SK-N-SH (cell line): Measurements from ENCODE around the gene HPCAL1.

Experiments
- CTCF ChIP-seq: fragments of 200-600 bp; sonication (generic); IDR thresholded peaks from 2 replicates; pipeline ENCODE4 v1.6.1; 2017; ENCODE audit warnings: antibody characterized with exemption, mild to moderate bottlenecking, moderate library complexity
- EP300 ChIP-seq, 2 experiments: IDR thresholded peaks; 2 replicates each; pipeline versions ENCODE4 v1.4.0 to v1.6.1; 2012; ENCODE audit warnings: borderline replicate concordance in 1 of 2, low read depth in 1 of 2, low read length in 1 of 2
- GABPA ChIP-seq: IDR thresholded peaks from 2 replicates; pipeline ENCODE4 v1.4.0; 2012; ENCODE audit warnings: low read depth, mild to moderate bottlenecking
- JUND ChIP-seq: IDR thresholded peaks from 2 replicates; pipeline ENCODE4 v1.4.0; 2012
- SIN3A ChIP-seq: IDR thresholded peaks from 2 replicates; pipeline ENCODE4 v1.6.1; 2012; ENCODE audit warnings: low read depth, mild to moderate bottlenecking, low read length, moderate library complexity, borderline replicate concordance
- SMC3 ChIP-seq: IDR thresholded peaks from 2 replicates; pipeline ENCODE4 v1.6.1; 2012; ENCODE audit warnings: low read depth, low read length, improper control_type of control experiment
- TCF12 ChIP-seq: IDR thresholded peaks from 2 replicates; pipeline ENCODE4 v1.4.0; 2012
- TEAD4 ChIP-seq: IDR thresholded peaks from 2 replicates; pipeline ENCODE4 v1.4.0; 2012; ENCODE audit warnings: mild to moderate bottlenecking, borderline replicate concordance; ENCODE audit not compliant: insufficient read depth
- YY1 ChIP-seq: IDR thresholded peaks from 2 replicates; pipeline ENCODE4 v1.4.0; 2012; ENCODE audit warnings: low read depth, mild to moderate bottlenecking
- TF ChIP-seq, protein P1 (sequence below): IDR thresholded peaks from 2 replicates; pipeline ENCODE4 v1.4.0; 2012; ENCODE audit warnings: low read depth

- TF ChIP-seq CTCF (no peak), SIN3A (no peak), YY1 (no peak), EP300 (IDR thresholded peaks at IDR 0.05; ENCODE audit: borderline replicate concordance in 1 of 2, low read depth in 1 of 2, low read length in 1 of 2) (no peak), GABPA (no peak), SMC3 (no peak), TCF12 (no peak), TEAD4 (no peak), JUND (no peak)
- TF ChIP-seq, protein P1, sequence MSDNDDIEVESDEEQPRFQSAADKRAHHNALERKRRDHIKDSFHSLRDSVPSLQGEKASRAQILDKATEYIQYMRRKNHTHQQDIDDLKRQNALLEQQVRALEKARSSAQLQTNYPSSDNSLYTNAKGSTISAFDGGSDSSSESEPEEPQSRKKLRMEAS, result no peak
Observed at GRCh38 chr2:10397878-10398277, 95.2 kb downstream of the HPCAL1 start.
